OCI-LY1 (cell line): ENCODE results near the gene MCC.

Experiments used
- H2AFZ ChIP-seq: fragments of 200-600 bp; sonication (generic), shearing (Covaris generic); 2 replicates; pipeline ENCODE4 v1.6.0; 2014; ENCODE audit warnings: antibody characterized with exemption, mild to moderate bottlenecking, low read length
- H3F3A ChIP-seq: fragments of 200-600 bp; sonication (generic), shearing (Covaris generic); 2 replicates; pipeline ENCODE4 v1.6.0; 2014; ENCODE audit warnings: mild to moderate bottlenecking, antibody characterized with exemption, low read length, moderate library complexity; ENCODE audit not compliant: insufficient read depth
- H3K27ac ChIP-seq: fragments of 200-600 bp; sonication (generic); 2 replicates; pipeline ENCODE4 v1.5.1; 2014; ENCODE audit warnings: low read length, mixed run types, mild to moderate bottlenecking, low read depth; ENCODE audit not compliant: poor library complexity, severe bottlenecking
- H3K27me3 ChIP-seq: fragments of 200-600 bp; sonication (generic); 2 replicates; pipeline ENCODE4 v1.6.0; 2014; ENCODE audit warnings: antibody characterized with exemption, mild to moderate bottlenecking, low read length, moderate library complexity; ENCODE audit not compliant: insufficient read depth
- H3K36me3 ChIP-seq: fragments of 200-600 bp; sonication (generic); 2 replicates; pipeline ENCODE4 v1.6.1; 2014; ENCODE audit warnings: mild to moderate bottlenecking, antibody characterized with exemption, low read length, moderate library complexity, mixed read lengths; ENCODE audit not compliant: insufficient read depth
- H3K4me1 ChIP-seq: fragments of 200-600 bp; sonication (generic); 2 replicates; pipeline ENCODE4 v1.5.1; 2014; ENCODE audit warnings: mild to moderate bottlenecking, low read length, moderate library complexity; ENCODE audit not compliant: insufficient read depth, severe bottlenecking
- H3K4me2 ChIP-seq: fragments of 200-600 bp; sonication (generic), shearing (Covaris generic); 2 replicates; pipeline ENCODE4 v1.6.1; 2014; ENCODE audit warnings: low read length
- H3K4me3 ChIP-seq: fragments of 200-600 bp; sonication (generic); 2 replicates; pipeline ENCODE4 v1.5.1; 2014; ENCODE audit warnings: low read length, low read depth, mild to moderate bottlenecking, mixed read lengths; ENCODE audit not compliant: poor library complexity, severe bottlenecking
- H3K79me2 ChIP-seq: fragments of 200-600 bp; shearing (Covaris generic); 2 replicates; pipeline ENCODE4 v1.6.1; 2016; ENCODE audit warnings: mixed run types, low read length, mixed read lengths; ENCODE audit not compliant: insufficient read depth
- H3K9ac ChIP-seq: fragments of 200-600 bp; sonication (generic), shearing (Covaris generic); 2 replicates; pipeline ENCODE4 v1.6.1; 2014; ENCODE audit warnings: mild to moderate bottlenecking, low read length, mixed read lengths
- H3K9me2 ChIP-seq: fragments of 200-600 bp; sonication (generic), shearing (Covaris generic); 2 replicates; pipeline ENCODE4 v1.6.1; 2014; ENCODE audit warnings: low read depth, mild to moderate bottlenecking, low read length, mixed read lengths
- H3K9me3 ChIP-seq: fragments of 200-600 bp; shearing (Covaris generic); 2 replicates; pipeline ENCODE4 v1.6.1; 2014; ENCODE audit warnings: low read length, mixed read lengths
- H4K20me1 ChIP-seq: fragments of 200-600 bp; sonication (generic), shearing (Covaris generic); 2 replicates; pipeline ENCODE4 v1.6.0; 2016; ENCODE audit warnings: mild to moderate bottlenecking, low read length; ENCODE audit not compliant: insufficient read depth
- EZH2 ChIP-seq: fragments of 200-600 bp; sonication (generic), shearing (Covaris generic); IDR thresholded peaks from 2 replicates; pipeline ENCODE4 v1.8.0; 2017; ENCODE audit warnings: borderline replicate concordance, mixed run types, mild to moderate bottlenecking, antibody characterized with exemption, low read length, moderate library complexity, mixed read lengths
- TF ChIP-seq, protein P1 (sequence below): fragments of 200-600 bp; sonication (generic), shearing (Covaris generic); IDR thresholded peaks from 2 replicates; pipeline ENCODE4 v1.5.1; 2017; ENCODE audit warnings: mild to moderate bottlenecking, antibody characterized with exemption, low read length, moderate library complexity, mixed read lengths

The MCC gene

DNA sequence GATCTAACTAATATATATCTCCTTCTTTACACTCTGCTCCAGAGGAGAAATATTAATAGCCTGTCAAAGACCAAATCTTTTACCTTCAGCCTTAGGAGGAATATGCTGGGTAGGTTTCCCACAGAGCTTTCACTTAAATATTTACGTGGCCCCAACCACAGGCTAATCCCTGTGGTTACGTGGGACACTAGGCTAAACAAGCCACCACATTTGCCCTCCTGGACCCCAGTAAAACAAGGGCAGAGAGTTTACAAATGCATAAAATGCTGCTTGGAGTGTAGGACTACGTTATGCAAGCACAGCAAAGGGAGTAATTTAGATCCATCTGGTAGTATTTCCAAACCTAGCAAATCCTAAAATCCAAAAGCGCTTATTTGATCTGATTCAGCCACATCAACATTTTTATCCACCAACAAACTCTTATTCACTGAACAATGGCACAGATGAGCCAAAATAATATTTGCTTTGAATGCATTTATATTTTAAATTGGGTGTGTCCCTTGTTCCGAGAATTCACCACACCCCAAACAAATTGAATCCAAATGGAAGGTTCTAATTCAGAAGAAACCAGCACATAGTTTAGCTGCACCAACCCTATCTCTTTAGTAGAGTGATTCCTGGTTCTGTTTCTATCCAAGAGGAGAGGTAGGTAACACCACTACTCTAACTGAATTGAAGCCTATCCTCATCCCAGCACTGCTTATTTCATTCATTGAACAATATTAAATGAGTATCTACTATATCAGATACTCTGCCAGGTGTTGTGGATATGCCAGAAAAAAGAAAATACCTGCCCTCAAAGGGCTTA, 232.5 kb downstream of the MCC start:
- no peak overlapping the region for H3K4me2 ChIP-seq
- no peaks in the 10 kb centered on the region for H3K9me2 ChIP-seq
- H3K27ac ChIP-seq = no peak overlapping the region
- H4K20me1 ChIP-seq = no peaks in the 10 kb centered on the region
- H2AFZ ChIP-seq = no peak overlapping the region
- no peaks in the 10 kb centered on the region for H3K4me1 ChIP-seq
- H3K27me3 ChIP-seq = no peaks in the 10 kb centered on the region
- H3K4me3 ChIP-seq = no peak overlapping the region
- H3K79me2 ChIP-seq = no peaks in the 10 kb centered on the region
- H3K9ac ChIP-seq = no peak overlapping the region
- H3F3A ChIP-seq = no peaks in the 10 kb centered on the region
- no peaks in the 10 kb centered on the region for H3K36me3 ChIP-seq
- TF ChIP-seq, protein P1, sequence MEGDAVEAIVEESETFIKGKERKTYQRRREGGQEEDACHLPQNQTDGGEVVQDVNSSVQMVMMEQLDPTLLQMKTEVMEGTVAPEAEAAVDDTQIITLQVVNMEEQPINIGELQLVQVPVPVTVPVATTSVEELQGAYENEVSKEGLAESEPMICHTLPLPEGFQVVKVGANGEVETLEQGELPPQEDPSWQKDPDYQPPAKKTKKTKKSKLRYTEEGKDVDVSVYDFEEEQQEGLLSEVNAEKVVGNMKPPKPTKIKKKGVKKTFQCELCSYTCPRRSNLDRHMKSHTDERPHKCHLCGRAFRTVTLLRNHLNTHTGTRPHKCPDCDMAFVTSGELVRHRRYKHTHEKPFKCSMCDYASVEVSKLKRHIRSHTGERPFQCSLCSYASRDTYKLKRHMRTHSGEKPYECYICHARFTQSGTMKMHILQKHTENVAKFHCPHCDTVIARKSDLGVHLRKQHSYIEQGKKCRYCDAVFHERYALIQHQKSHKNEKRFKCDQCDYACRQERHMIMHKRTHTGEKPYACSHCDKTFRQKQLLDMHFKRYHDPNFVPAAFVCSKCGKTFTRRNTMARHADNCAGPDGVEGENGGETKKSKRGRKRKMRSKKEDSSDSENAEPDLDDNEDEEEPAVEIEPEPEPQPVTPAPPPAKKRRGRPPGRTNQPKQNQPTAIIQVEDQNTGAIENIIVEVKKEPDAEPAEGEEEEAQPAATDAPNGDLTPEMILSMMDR = no peak
- no peak for TF ChIP-seq EZH2
- H3K9me3 ChIP-seq = no peaks in the 10 kb centered on the region

DNA sequence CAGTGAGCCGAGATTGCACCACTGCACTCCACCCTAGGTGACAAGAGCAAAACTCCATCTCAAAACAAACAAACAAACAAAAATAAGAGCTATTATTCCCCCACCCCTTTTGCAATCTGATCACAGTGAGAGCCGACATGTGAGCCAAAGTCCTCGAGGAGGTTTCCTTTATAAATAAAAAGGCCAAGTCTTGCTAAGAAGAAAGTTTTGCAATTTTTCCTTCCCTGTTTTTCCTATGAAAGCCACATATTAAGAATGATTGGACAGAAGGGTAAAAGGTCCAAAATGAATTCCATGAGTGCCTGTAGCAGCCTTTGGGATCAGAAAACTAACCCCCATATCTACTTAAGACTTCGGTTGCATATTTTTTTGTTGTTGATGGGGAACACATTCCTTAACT, 233.1 kb downstream of the MCC start:
- H3K9me3 ChIP-seq = no peaks in the 10 kb centered on the region
- H4K20me1 ChIP-seq = no peaks in the 10 kb centered on the region
- no peaks in the 10 kb centered on the region for H3K27me3 ChIP-seq
- no peak overlapping the region for H2AFZ ChIP-seq
- no peaks in the 10 kb centered on the region for H3F3A ChIP-seq
- no peak overlapping the region for H3K27ac ChIP-seq
- H3K36me3 ChIP-seq = no peaks in the 10 kb centered on the region
- no peaks in the 10 kb centered on the region for H3K9me2 ChIP-seq
- H3K4me3 ChIP-seq = no peak overlapping the region
- H3K4me1 ChIP-seq = no peaks in the 10 kb centered on the region
- no peak overlapping the region for H3K9ac ChIP-seq
- no peak overlapping the region for H3K4me2 ChIP-seq
- no peaks in the 10 kb centered on the region for H3K79me2 ChIP-seq
- TF ChIP-seq, protein P1 = no peak
- TF ChIP-seq EZH2 = no peak

DNA sequence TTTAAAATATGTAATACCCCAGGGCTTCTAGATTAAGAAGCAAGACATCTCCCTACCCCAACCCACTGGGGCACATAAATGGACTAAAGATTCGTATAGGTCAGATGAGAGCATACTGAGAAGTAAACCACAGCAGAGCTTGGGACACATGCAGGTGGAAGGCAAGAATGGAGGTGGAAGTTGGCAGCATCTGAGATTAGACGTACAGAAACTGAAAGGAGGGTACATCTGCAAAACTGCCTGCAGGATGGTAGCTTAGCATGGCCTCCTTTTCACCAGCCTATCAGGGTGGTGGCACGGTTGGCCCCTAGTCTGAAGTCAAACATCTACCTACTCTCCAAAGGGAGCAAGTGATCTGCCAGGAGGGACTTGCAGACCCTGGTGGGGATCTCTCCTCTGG, 235.2 kb downstream of the MCC start:
- Histone ChIP-seq H3K9ac (no peak overlapping the region), H3K4me3 (no peak overlapping the region), H4K20me1 (no peaks in the 10 kb centered on the region), H2AFZ (no peak overlapping the region), H3K4me1 (no peaks in the 10 kb centered on the region), H3K9me2 (no peaks in the 10 kb centered on the region), H3F3A (no peaks in the 10 kb centered on the region), H3K27ac (no peak overlapping the region), H3K9me3 (no peaks in the 10 kb centered on the region), H3K4me2 (no peak overlapping the region), H3K27me3 (no peaks in the 10 kb centered on the region), H3K36me3 (no peaks in the 10 kb centered on the region), H3K79me2 (no peaks in the 10 kb centered on the region)
- TF ChIP-seq, protein P1 = no peak
- TF ChIP-seq EZH2 = no peak
